ENCODE results near the gene UBE2F.
"Not testable (repeated sequence)": the region's sequence is repeated elsewhere in the genome, so short reads cannot be mapped to it uniquely, and the experiment has no call there.

Gene UBE2F

GRCh38 chr2:237980751-237981150 is 13.9 kb downstream of the UBE2F start:
- H3K36me3 ChIP-seq = peaks cover 15% of the 10 kb centered on the region
- no peak for TF ChIP-seq CTCF (IDR thresholded peaks at IDR 0.05)
- peak overlapping the region; percentile 87 for H3K27ac ChIP-seq
- H3K4me3 ChIP-seq (ENCODE audit: low read depth in 1 of 2, low read length in 1 of 2) = peak overlapping the region; percentile 25 to 37
- H3K27me3 ChIP-seq = no peaks in the 10 kb centered on the region
- peaks cover 69 to 72% of the 10 kb centered on the region in 2 experiments for H3K4me1 ChIP-seq (ENCODE audit: control insufficient read depth in 1 of 2, insufficient read depth in 1 of 2, low read depth in 1 of 2, low read length in 1 of 2)
- no peaks in the 10 kb centered on the region for H3K9me3 ChIP-seq

- H3K36me3 ChIP-seq; H3K27me3 ChIP-seq; H3K4me3 ChIP-seq (ENCODE audit: low read depth in 1 of 2, low read length in 1 of 2); H3K9me3 ChIP-seq: not testable (repeated sequence)
- H3K4me1 ChIP-seq (ENCODE audit: control insufficient read depth in 1 of 2, insufficient read depth in 1 of 2, low read depth in 1 of 2, low read length in 1 of 2) = peaks cover 69 to 72% of the 10 kb centered on the region in 2 experiments
- H3K27ac ChIP-seq = peak overlapping the region; percentile 87
Measured at GRCh38 chr2:237981621-237982020, 14.8 kb downstream of the UBE2F start.

GRCh38 chr2:237982039-237982725 is 15.4 kb downstream of the UBE2F start:
- Histone ChIP-seq H3K27me3 (no peaks in the 10 kb centered on the region), H3K36me3 (peaks cover 7% of the 10 kb centered on the region), H3K4me1 (ENCODE audit: control insufficient read depth in 1 of 2, insufficient read depth in 1 of 2, low read depth in 1 of 2, low read length in 1 of 2) (peaks cover 71 to 72% of the 10 kb centered on the region in 2 experiments), H3K27ac (peak overlapping the region; percentile 87), H3K9me3 (no peaks in the 10 kb centered on the region), H3K4me3 (ENCODE audit: low read depth in 1 of 2, low read length in 1 of 2) (no peak overlapping the region)
- TF ChIP-seq CTCF (IDR thresholded peaks at IDR 0.05) = no peak

- Histone ChIP-seq H3K4me3 (ENCODE audit: low read depth in 1 of 2, low read length in 1 of 2) (no peak overlapping the region), H3K27ac (peak overlapping the region; percentile 72), H3K9me3 (no peaks in the 10 kb centered on the region), H3K27me3 (no peaks in the 10 kb centered on the region), H3K36me3 (no peaks in the 10 kb centered on the region), H3K4me1 (ENCODE audit: control insufficient read depth in 1 of 2, insufficient read depth in 1 of 2, low read depth in 1 of 2, low read length in 1 of 2) (peaks cover 78 to 82% of the 10 kb centered on the region in 2 experiments)
- TF ChIP-seq CTCF (IDR thresholded peaks at IDR 0.05) = no peak
Measured at GRCh38 chr2:237983922-237984321, 17.1 kb downstream of the UBE2F start.

GRCh38 chr2:237987268-237987667 is 20.5 kb downstream of the UBE2F start:
- Histone ChIP-seq H3K27me3 (no peaks in the 10 kb centered on the region), H3K4me1 (ENCODE audit: control insufficient read depth in 1 of 2, insufficient read depth in 1 of 2, low read depth in 1 of 2, low read length in 1 of 2) (peaks cover 65 to 70% of the 10 kb centered on the region in 2 experiments), H3K9me3 (no peaks in the 10 kb centered on the region), H3K4me3 (ENCODE audit: low read depth in 1 of 2, low read length in 1 of 2) (no peak overlapping the region), H3K36me3 (peaks cover 4% of the 10 kb centered on the region), H3K27ac (no peak overlapping the region)
- TF ChIP-seq CTCF (IDR thresholded peaks at IDR 0.05) = no peak

GRCh38 chr2:237993701-237994100 is 26.9 kb downstream of the UBE2F start:
- Histone ChIP-seq H3K9me3 (no peaks in the 10 kb centered on the region), H3K27me3 (no peaks in the 10 kb centered on the region), H3K27ac (no peak overlapping the region), H3K36me3 (peaks cover 27% of the 10 kb centered on the region), H3K4me1 (ENCODE audit: control insufficient read depth in 1 of 2, insufficient read depth in 1 of 2, low read depth in 1 of 2, low read length in 1 of 2) (peaks cover 23% of the 10 kb centered on the region in 2 experiments), H3K4me3 (ENCODE audit: low read depth in 1 of 2, low read length in 1 of 2) (no peak overlapping the region)
- no peak for TF ChIP-seq CTCF (IDR thresholded peaks at IDR 0.05)
